ENCODE results near the gene KLRK1.

- TF ChIP-seq CTCF (IDR thresholded peaks at IDR 0.05) (no peak), EZH2 (IDR thresholded peaks at IDR 0.05; ENCODE audit: borderline replicate concordance, insufficient read depth, low read depth, low read length, poor library complexity, severe bottlenecking) (no peak)
Observed at GRCh38 chr12:10362828-10363657, 26.8 kb downstream of the KLRK1 start.
